Measurements from ENCODE around the gene SH2D3C.

Gene SH2D3C

GRCh38 chr9:127785023-127785932 is 6.8 kb upstream of the SH2D3C start:
- peak; percentile 93 for DNase-seq

GRCh38 chr9:127783111-127784008 is 4.9 kb upstream of the SH2D3C start:
- DNase-seq = peak; percentile 89

DNA sequence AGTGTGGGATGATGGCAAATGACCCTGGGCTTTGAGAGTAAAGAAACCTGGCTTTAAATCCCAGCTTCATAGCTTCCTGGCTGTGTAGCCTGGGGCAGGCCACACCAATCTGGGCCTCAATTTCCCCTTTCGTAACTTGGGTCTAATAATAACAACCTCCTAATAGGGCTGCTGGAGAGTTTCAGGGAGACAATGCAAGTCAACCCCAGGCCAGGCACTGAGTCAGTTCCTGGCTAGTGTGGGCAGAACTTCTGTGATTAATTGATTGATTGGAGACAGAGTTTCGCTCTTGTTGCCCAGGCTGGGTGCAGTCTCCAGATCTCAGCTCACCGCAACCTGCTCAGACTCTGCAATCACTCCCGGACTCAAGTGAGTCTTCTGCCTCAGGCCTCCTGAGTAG is 3.3 kb upstream of the SH2D3C start:
- no peak for DNase-seq

DNA sequence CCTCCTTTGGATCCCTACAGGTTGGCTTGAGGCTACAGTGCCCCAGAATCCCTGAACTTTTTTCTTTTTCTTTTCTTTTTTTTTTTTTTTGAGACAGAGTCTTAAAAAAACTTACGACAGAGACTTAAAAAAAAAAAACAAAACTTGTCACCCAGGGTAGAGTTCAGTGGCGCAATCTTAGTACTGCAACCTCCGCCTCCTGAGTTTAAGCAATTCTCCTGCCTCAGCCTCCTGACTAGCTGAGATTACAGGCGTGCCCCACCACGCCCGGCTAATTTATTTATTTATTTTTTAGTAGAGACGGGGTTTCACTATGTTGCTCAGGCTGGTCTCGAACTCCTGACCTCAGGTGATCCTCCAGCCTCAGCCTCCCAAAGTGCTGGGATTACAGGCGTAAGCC is 2.4 kb upstream of the SH2D3C start:
- peak; percentile 30 for DNase-seq

GRCh38 chr9:127780126-127780885 is 1.8 kb upstream of the SH2D3C start:
- DNase-seq = no peak

GRCh38 chr9:127779136-127779981 is 893 bp upstream of the SH2D3C start:
- peak; percentile 74 for DNase-seq

GRCh38 chr9:127777368-127777980 is 992 bp downstream of the SH2D3C start:
- DNase-seq = peak; percentile 33

DNA sequence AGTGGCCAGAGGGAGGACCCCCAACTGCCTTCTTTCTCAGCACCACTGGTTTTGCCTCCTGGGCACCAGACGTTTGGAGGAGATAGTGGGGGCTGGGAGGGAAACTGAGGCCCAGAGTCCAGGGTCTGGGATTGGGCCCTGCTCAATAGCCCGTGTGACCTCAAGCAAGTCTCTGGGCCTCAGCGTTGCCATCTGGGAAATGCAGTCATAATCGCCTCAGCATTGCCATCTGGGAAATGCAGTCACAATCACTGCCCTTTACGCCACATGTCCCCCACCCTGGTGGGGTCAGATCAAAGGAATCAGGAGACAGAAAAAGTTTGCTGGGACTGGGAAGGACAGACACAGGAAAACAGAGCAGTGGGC is 1.6 kb downstream of the SH2D3C start:
- no peak for DNase-seq

GRCh38 chr9:127776195-127776923 is 2.1 kb downstream of the SH2D3C start:
- DNase-seq = peak; percentile 86

DNA sequence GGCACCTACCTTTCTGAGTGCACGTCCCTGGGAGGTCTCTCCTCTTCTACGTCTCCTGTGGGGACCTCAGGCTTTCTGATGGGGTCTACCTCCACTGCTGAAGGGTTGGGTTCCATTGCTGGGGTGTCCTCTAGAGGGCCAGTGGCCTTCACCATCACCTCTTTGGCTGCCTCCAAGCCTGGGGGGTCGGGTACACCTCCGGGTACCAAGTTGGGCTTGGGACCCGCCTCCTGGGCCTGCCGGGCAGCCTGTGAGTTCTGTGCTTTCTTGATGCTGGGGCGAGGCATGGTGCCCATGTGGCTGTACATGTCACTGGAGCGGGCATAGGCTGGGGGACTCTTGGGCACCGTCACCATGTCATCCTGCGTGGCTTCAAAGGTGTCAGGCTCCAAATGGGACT is 4.5 kb downstream of the SH2D3C start:
- no peak for DNase-seq

GRCh38 chr9:127773272-127773671 is 5.2 kb downstream of the SH2D3C start:
- DNase-seq = no peak

GRCh38 chr9:127772603-127773002 is 5.9 kb downstream of the SH2D3C start:
- DNase-seq = no peak

DNA sequence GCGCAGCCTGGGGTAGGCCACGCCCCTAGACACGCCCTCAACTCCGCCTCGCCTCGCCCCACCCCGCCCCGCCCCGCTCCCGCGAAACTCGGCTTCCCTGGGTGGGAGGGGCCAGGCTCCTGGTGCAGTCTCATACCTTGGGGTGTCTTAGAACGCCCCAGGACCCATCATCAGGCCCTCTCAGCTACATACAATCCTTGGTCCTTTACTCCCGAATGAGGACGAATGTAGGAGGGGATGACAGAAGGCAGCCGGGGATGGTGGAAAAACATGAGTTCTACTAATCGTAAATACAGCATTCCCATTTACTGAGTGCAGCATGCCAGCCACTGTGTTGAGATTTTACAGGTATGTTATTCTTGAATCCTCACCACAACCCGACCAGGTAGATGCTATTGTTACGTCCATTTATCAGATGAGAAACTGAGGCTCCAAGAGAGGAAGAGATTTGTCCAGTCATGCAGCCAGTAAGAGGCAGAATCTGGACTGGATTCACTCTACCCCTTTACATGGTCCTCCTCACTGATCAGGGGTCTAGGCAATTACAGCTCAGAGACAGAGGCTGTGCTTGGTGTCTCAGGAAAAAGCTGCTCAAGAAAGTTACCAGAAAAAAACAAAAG is 6.8 kb downstream of the SH2D3C start:
- DNase-seq = no peak

DNA sequence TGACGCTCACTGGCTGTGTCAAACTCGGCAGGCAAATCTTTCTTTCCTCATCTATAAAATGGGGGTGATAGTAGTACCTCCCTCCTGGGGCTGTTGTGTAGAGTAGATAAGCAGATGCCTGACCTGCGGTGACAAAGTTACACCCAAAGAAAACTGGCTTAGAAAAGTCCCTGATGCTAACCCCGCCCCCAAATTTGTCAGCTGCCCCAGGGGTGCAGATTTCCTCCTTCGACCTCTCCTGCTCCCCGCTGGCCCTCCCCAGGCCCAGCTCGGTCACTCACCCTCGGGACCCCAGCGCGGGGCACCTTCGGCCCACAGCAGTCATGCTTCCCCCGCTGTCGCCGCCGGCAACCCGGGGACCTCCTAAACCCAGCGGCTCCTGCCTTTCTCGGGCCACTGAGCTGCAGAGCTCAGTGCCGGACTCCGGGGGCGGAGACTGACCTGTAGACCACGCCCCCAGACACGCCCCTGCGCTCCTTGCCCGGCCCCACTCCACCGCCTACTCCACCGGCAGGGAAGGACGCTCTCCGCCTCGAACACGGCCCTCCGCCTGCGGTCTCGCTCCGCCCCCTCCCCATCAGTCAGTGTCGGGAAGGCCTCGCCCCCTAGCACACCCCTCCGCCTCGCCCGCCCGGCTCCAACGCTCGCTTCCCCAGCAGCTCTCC is 7.4 kb downstream of the SH2D3C start:
- peak; percentile 97 for DNase-seq

GRCh38 chr9:127770583-127770904 is 7.9 kb downstream of the SH2D3C start:
- no peak for DNase-seq

DNA sequence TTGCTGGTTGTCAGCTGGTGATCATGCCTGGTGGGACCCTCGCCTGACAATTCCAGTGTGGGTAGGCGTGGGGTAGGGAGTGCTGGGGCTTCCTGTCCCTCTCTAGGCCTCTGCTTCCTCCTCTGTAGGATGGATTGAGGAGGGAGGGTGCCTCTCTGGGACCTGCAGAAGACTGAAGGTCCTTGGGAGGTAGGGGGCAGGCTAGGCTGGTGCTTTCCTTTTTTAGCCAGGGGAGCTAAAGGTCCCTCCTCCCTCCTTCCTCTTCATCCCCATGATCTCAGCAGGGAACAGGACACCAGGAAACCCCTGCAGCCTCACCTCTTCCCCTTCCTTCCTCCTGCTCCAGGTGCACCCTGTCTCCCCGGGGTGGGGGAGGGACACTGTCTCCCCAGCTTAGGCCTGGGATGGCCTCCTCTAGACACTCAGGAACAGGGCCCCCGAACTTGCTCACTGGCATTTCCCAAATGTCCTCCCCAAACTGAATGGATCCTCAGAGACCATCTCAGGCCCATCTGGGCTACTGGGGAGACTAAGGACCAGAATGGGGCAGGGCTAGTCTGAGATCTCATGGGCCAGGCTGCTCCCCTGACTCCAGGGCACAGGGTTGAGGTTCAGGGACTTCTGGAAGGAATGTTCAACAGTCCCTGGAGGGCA is 8.4 kb downstream of the SH2D3C start:
- DNase-seq = no peak

DNA sequence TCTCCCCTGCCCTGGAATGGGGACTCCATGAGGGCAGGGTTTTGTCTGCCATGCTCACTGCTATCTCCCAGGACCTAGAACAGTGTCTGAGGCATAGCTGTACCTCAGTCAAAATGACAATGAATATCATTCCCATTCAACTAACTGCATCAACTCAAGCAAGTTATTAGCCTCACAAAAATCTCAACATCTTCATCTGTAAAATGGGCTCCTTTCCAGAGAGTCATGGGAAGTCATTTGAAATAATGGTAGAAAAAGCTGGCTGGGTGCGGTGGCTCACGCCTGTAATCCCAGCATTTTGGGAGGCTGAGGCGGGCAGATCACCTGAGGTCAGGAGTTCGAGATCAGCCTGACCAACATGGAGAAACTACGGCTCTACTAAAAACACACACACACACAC is 9.4 kb downstream of the SH2D3C start:
- DNase-seq = no peak

GRCh38 chr9:127768698-127769097 is 9.8 kb downstream of the SH2D3C start:
- DNase-seq = no peak

- no peak for DNase-seq
These were observed 10.5 kb downstream of the SH2D3C start for GRCh38 chr9:127767909-127768331.

All from CD4-positive, alpha-beta T cell treated with Interleukin-21 for 1 hour (primary cell).